PC-9 (cell line): ENCODE data around the gene SLC6A17.

Experiments used
- CTCF ChIP-seq: fragments of 200-600 bp; sonication (generic); conservative IDR thresholded peaks from 2 replicates; pipeline ENCODE4 v1.6.1; 2017; ENCODE audit warnings: mixed run types, antibody characterized with exemption, mild to moderate bottlenecking, moderate library complexity
- EZH2 ChIP-seq: fragments of 200-600 bp; sonication (generic); IDR thresholded peaks from 2 replicates; pipeline ENCODE4 v1.8.0; 2017; ENCODE audit warnings: antibody characterized with exemption, low read depth

GRCh38 chr1:110158261-110158660 is 8.0 kb downstream of the SLC6A17 start:
- TF ChIP-seq CTCF = no peak
- TF ChIP-seq EZH2 = no peak
